PFSK-1 (cell line): ENCODE data around the gene KRTCAP3.

Source experiments
- FOXP2 ChIP-seq: optimal IDR thresholded peaks from 2 replicates; pipeline ENCODE3; 2011; ENCODE audit warnings: borderline replicate concordance, control low read depth, inconsistent platforms; ENCODE audit not compliant: insufficient read depth; ENCODE audit errors: extremely low read length, extremely low read depth
- POLR2AphosphoS5 ChIP-seq: IDR thresholded peaks from 2 replicates; pipeline ENCODE4 v1.6.1; 2012; ENCODE audit warnings: low read depth, mild to moderate bottlenecking, control low read depth, low read length, moderate library complexity
- SIN3A ChIP-seq: IDR thresholded peaks from 2 replicates; pipeline ENCODE4 v1.6.1; 2012; ENCODE audit warnings: mild to moderate bottlenecking, low read length, moderate library complexity, borderline replicate concordance; ENCODE audit not compliant: insufficient read depth
- TAF1 ChIP-seq: IDR thresholded peaks from 2 replicates; pipeline ENCODE4 v1.6.1; 2012; ENCODE audit warnings: low read length, control low read depth, borderline replicate concordance; ENCODE audit not compliant: insufficient read depth
- TF ChIP-seq, protein P1 (sequence below), 2 experiments: IDR thresholded peaks; 2 replicates each; pipeline versions ENCODE4 v1.6.1 to v1.8.0; 2011 to 2012; ENCODE audit warnings: low read depth in 2 of 2, low read length in 2 of 2, control low read depth in 1 of 2, inconsistent platforms in 1 of 2, mild to moderate bottlenecking in 1 of 2, moderate library complexity in 1 of 2; ENCODE audit not compliant: insufficient read depth in 1 of 2

Gene KRTCAP3

DNA sequence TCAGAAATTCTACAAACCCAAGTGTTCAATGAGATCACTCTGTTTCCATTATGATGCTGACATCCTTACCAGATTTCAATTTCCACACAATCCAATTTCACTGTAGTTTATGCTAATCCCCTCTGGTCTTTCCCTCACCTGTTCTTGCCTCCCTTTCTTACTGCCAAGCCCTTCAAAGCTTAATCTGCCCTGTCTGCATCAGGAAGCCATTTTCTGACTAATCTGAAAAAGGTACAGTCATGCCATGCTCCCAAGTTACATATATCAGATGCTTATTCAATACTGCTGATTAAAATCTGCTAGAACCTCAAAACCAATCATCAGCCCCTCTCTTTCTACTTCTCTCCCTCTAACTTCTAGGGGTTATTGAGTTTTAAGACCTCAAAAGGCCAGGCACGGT is 8.9 kb downstream of the KRTCAP3 start:
- TF ChIP-seq, protein P1, sequence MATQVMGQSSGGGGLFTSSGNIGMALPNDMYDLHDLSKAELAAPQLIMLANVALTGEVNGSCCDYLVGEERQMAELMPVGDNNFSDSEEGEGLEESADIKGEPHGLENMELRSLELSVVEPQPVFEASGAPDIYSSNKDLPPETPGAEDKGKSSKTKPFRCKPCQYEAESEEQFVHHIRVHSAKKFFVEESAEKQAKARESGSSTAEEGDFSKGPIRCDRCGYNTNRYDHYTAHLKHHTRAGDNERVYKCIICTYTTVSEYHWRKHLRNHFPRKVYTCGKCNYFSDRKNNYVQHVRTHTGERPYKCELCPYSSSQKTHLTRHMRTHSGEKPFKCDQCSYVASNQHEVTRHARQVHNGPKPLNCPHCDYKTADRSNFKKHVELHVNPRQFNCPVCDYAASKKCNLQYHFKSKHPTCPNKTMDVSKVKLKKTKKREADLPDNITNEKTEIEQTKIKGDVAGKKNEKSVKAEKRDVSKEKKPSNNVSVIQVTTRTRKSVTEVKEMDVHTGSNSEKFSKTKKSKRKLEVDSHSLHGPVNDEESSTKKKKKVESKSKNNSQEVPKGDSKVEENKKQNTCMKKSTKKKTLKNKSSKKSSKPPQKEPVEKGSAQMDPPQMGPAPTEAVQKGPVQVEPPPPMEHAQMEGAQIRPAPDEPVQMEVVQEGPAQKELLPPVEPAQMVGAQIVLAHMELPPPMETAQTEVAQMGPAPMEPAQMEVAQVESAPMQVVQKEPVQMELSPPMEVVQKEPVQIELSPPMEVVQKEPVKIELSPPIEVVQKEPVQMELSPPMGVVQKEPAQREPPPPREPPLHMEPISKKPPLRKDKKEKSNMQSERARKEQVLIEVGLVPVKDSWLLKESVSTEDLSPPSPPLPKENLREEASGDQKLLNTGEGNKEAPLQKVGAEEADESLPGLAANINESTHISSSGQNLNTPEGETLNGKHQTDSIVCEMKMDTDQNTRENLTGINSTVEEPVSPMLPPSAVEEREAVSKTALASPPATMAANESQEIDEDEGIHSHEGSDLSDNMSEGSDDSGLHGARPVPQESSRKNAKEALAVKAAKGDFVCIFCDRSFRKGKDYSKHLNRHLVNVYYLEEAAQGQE (IDR thresholded peaks at IDR 0.05; ENCODE audit: insufficient read depth in 1 of 2, low read depth in 2 of 2, low read length in 2 of 2): no peak
- no peak for TF ChIP-seq FOXP2
- no peak for TF ChIP-seq TAF1
- TF ChIP-seq POLR2AphosphoS5: no peak
- TF ChIP-seq SIN3A: no peak

DNA sequence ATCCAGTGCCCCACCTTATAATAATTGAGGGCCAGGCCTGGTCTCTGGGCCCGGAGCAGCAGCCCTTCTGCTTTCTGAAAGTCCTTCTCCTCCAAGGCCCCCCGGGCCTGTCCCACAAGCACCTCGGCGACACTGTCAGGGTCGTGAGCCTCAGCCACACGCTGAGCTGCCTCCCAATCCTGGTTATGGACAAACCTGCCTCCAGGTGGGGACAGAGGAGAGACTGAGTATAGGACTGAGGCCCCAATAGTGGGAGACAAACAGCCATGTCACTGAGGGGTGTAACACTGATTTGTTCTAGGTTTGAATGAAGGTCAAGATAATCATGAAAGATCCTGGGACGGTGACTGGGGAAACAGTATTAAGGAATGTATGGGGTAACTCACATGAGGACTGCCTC is 11.8 kb downstream of the KRTCAP3 start:
- TF ChIP-seq, protein P1 (IDR thresholded peaks at IDR 0.05; ENCODE audit: insufficient read depth in 1 of 2, low read depth in 2 of 2, low read length in 2 of 2): no peak
- TF ChIP-seq FOXP2: no peak
- no peak for TF ChIP-seq SIN3A
- TF ChIP-seq POLR2AphosphoS5: no peak
- TF ChIP-seq TAF1: no peak

DNA sequence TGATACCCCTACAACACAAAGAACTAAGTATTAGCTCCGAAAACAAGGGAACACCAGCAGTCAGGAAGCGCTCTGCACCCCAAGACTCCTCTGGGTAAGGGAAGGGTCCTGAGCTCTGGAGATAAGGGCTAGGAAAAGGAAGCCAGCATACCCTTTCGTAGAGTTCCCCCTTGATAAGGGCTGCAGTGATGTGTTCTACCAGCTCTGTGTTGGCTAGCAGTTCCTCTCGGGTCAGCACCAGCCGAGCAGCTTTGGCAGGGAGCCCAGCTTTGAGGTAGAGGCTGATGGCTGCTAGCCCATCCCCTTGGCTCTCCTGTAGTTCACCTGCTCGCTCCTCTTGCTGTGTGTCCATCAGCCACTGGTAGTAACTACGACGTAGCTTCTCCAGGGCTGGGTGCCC is 18.9 kb downstream of the KRTCAP3 start:
- no peak for TF ChIP-seq FOXP2
- no peak for TF ChIP-seq TAF1
- TF ChIP-seq, protein P1 (IDR thresholded peaks at IDR 0.05; ENCODE audit: insufficient read depth in 1 of 2, low read depth in 2 of 2, low read length in 2 of 2): no peak
- no peak for TF ChIP-seq POLR2AphosphoS5
- no peak for TF ChIP-seq SIN3A

DNA sequence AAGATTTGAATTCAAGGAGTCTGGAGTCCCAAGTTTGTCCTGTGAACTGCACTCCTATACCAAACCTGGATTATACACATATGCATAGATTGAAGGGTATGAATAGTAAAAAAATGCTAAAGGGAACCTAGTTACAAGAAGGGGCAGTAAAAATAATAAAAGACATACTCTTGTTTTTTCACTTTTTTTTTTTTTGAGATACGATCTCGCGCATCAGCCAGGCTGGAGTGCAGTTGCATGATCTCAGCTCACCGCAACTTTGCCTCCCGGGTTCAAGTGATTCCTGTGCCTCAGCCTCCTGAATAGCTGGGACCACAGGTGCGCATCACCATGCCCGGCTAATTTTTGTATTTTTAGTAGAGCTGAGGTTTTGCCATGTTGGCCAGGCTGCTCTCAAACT is 22.3 kb downstream of the KRTCAP3 start:
- TF ChIP-seq TAF1 (no peak), FOXP2 (no peak), POLR2AphosphoS5 (no peak), SIN3A (no peak)
- TF ChIP-seq, protein P1 (IDR thresholded peaks at IDR 0.05; ENCODE audit: insufficient read depth in 1 of 2, low read depth in 2 of 2, low read length in 2 of 2): no peak

DNA sequence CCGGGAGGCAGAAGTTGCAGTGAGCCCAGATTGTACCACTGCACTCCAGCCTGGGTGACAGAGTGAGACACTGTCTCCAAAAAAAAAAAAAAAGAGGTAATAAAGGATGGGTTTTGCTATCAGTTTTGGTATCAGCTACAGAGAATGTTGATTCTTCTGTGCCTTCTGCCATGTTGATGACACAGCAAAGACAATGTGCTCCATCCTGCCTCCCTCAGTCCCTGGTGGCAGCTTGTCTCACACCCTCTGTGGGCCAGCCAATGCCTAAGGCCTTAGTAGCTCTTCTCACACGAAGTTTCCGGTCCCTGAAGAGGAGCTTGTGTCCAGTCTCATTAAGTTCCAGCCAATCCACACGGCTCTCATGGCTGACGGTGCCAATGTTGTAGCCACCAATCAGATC is 29.8 kb downstream of the KRTCAP3 start:
- no peak for TF ChIP-seq POLR2AphosphoS5
- no peak for TF ChIP-seq TAF1
- no peak for TF ChIP-seq SIN3A
- TF ChIP-seq, protein P1 (IDR thresholded peaks at IDR 0.05; ENCODE audit: insufficient read depth in 1 of 2, low read depth in 2 of 2, low read length in 2 of 2): no peak
- TF ChIP-seq FOXP2: no peak
